HG03378 (cell line): ENCODE results near the gene PCP4L1.
A peak's percentile ranks its signal among the peaks of the same experiment; 100 is the strongest.
"Not testable (repeated sequence)": the region's sequence is repeated elsewhere in the genome, so short reads cannot be mapped to it uniquely, and the experiment has no call there.

ENCODE experiments used
- ATAC-seq: cut with Tn5 transposase; IDR thresholded peaks from one replicate; pipeline ENCODE4 v1.9.1; 2021; ENCODE audit warnings: mild to moderate bottlenecking, moderate library complexity; ENCODE audit not compliant: unreplicated experiment

PCP4L1 gene

DNA sequence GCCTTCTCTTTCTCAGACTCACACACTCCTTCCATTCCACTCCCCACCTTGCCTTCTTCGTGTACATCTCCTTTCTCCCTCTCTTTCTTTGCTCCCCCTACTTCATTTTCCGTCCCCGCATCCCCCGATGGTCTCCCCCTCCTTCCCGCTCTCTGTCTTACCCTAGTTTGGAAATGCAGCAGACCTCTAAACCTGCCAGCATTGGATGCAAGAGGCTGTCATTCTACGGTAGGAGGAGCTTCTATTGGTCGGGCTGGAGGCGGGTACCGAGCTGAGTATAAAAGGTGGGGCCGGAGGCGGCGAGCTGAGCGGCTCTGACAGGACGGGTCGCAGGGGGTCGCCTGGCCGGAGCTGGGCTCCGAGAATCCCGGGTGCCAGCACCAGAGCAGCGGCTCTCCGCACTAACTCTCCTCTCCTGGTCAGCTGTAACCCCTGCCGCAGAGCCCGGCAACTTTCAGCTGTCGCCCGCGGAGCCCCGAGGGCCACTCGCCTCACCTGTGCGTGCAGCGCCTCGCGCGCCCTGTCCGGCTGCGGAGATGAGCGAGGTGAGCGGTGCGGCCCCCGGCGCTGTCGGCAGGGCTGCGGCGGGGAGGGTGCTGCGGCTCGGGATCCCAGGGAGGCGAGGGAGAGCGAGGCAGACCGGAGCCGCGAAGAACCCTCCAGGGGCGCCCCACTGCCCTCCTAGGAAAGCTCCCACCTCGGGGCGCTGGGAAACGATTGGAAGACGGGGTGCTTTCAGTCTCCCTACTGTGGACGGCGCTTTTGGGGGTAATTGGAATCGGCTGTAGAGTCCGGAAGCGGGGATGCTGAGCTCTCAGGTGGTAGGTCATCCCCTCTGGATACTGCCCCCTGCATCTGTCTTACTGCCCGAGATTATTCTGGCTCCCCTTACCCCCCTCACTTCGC, at the start of gene PCP4L1:
Gene PCP4L1, plus strand, starts transcription at position 307 of the 906 bp plus-strand sequence. Its CDS starts 230 bp downstream, at position 537.
- no peak for ATAC-seq

- no peak for ATAC-seq
Measured at GRCh38 chr1:161209790-161210409, 48.6 kb upstream of the PCP4L1 start.

DNA sequence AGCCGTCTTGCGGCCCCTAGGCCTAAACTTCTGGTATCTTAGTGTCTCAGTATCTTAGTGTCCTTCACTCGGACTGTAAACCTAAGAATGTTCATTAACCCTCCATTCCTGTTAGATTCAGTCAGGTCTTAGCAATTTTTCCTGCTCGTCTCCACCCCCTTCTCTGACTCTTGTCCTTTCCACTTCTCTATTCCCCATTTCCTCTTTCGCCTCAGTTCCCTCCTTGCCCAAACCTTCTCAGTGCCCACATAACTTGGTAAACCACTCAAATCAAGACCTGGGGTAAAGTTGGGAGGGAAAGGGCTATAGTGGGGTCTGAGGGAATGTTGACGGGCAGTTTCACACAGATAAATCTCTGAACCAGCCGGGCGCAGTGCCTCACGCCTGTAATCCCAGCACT, 44.2 kb upstream of the PCP4L1 start:
- no peak for ATAC-seq

- ATAC-seq = no peak
Measured at GRCh38 chr1:161215076-161215475, 43.5 kb upstream of the PCP4L1 start, which contains the start of gene FCER1G. FCER1G (plus strand) TSS chr1:161215295; CDS start chr1:161215322, 27 bp downstream.

- ATAC-seq = peak; percentile 88
Measured at GRCh38 chr1:161216945-161217712, 41.4 kb upstream of the PCP4L1 start.

DNA sequence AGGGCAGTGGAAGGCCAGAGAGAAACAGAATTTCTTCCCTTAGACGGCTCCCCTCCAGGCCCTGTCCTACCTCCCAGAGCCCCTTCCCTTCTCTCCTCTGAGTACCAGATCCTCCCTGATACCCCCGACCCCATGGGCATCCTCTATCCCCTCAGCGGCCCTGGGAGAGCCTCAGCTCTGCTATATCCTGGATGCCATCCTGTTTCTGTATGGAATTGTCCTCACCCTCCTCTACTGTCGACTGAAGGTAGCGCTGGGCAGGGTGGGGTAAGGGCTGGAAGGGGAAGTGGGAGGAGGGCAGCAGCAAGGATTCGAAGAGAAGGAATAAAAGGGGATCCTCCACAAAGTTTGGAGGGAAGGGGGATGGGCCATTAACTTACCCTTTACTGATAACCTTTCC, 40.7 kb upstream of the PCP4L1 start:
- no peak for ATAC-seq

DNA sequence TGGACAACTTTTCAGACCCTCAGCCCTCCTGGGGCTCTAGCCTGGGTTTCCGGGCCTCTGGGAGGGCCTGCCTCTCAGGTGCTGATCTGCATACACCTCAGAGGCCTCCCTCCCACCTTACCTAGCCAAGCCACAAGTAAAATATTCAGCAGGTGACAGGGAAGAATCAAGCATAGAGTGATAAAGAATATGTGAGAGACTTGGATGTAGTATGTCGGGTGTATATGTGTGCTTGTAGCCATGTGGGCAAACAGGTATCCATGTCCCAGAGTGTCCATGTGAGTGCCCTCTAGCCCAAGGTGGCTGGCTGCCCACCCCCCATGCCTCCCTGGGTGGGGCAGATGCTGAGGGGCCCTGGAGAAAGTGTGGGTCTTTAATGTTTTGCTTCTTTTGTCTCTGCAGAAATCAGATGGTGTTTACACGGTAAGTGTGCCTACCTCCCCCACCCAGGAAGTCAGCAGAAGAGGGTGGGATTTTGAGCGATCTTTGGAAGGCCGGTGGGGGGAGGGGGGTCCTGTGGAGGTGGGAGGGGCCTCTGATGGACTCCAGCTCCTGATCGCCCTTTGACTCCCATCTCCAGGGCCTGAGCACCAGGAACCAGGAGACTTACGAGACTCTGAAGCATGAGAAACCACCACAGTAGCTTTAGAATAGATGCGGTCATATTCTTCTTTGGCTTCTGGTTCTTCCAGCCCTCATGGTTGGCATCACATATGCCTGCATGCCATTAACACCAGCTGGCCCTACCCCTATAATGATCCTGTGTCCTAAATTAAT, 40.1 kb upstream of the PCP4L1 start:
- ATAC-seq = no peak

- ATAC-seq = no peak
Measured at GRCh38 chr1:161219078-161219892, 39.3 kb upstream of the PCP4L1 start.

- ATAC-seq = no peak
Measured at GRCh38 chr1:161220002-161220401, 38.5 kb upstream of the PCP4L1 start.

DNA sequence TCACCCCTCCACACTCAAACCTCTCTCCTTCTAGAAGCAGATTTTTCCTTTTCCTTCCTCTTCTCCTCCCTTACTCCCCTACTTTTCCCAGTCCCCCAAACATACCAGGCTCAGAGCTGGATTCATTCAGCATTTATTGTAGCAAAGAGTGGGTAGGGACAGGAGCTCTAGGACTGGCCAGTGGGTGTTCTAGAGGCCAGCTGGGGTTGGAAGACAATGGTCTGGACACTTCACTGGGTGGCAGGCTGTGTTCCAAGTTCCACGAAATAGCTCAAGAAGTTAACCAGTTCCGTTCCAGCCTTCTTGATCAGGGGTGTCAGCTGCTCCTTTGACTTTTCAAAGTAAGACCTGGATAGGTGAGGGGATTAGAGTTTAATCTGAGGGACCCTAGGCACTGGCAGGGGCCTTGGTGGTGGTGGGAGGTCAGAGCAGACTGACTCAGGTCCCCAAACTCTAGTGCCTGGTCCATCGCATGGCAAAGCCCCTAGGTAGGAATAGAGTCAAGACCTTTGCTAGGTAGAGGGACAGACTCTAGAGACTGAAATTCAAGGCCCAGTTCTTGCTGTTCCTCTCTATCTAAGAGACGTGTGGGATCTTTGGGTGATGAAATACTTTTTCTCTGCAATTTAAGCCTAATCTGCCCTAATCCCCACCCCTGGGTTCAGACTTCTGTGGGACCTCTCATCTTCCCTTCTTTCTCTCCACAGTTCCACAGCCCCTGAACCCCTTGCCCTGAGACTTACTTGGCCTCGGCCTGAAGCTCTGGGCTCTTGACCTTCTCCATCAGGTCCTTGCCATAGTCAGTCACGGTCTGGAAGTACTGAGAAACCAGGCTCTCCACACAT, 36.1 kb upstream of the PCP4L1 start:
- no peak for ATAC-seq

DNA sequence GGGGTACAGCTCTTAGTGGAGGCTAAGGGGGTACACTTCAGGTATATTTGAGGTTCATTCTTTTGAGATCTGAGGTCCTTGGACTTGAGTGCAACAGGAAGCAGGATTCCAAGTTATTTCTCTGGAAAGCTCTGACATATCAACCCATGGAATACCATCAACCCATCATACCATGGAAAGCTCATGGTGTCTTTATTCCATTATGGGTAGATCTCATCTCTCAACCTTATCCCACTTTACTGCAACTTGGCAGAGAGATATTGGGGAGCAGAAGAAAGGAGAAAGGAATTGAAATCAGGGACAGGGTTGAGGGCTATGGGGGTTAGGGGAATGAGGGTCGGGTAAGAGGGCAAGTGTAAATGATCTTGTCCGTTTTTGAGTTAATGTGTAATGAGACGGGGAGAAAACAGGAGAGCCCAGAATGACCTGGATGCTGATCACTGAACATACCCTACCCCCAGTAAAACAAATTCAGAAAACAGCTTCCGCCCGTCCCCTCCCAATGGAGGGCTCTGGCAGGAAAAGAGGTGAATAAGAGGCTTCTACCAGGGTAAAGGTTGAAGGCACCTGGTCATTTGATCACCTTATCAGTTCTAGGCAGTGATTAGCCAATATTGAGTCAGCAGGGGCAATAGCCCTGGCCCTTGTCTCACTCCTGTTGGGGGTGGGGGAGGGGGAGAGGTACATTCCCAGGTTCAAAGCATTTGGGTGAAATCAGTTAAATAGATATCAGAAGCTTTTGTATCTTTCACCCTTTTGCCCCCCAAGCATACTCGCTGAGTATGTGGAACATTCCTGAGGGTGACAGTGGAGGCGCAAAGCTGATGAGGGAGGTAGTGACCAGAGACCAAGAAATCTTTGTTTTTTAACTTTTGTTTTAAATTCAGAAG, 34.5 kb upstream of the PCP4L1 start:
- no peak for ATAC-seq

DNA sequence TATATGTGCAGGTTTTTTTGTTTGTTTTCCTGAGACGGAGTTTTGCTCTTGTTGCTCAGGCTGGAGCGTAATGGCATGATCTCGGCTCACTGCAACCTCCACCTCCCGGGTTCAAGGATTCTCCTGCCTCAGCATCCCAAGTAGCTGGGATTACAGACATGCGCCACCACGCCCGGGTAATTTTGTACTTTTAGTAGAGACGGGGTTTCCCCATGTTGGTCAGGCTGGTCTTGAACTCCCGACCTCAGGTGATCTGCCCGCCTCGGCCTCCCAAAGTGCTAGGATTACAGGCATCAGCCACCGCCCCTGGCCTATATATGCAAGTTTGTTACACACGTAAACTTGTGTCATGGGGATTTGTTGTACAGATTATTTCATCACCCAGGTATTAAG, 33.9 kb upstream of the PCP4L1 start:
- ATAC-seq = not testable (repeated sequence)

DNA sequence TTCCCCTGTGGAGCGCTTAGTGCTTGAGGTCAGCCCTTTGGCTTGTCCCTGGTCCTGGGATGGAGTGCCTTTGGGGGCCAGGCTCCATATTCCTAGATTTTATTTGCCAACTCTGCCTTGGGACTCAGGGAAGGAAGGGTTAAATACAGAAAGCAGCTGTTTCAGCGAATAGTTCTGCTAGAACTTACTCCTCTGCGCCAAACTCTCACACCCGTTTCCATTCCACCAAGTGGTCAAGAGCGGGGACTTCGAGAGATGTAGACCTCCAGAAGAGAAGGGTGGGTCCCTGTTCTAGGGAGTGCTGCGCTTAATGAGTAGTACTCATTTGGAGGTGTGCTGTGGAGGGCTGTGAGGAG, 33.4 kb upstream of the PCP4L1 start:
- ATAC-seq = no peak

DNA sequence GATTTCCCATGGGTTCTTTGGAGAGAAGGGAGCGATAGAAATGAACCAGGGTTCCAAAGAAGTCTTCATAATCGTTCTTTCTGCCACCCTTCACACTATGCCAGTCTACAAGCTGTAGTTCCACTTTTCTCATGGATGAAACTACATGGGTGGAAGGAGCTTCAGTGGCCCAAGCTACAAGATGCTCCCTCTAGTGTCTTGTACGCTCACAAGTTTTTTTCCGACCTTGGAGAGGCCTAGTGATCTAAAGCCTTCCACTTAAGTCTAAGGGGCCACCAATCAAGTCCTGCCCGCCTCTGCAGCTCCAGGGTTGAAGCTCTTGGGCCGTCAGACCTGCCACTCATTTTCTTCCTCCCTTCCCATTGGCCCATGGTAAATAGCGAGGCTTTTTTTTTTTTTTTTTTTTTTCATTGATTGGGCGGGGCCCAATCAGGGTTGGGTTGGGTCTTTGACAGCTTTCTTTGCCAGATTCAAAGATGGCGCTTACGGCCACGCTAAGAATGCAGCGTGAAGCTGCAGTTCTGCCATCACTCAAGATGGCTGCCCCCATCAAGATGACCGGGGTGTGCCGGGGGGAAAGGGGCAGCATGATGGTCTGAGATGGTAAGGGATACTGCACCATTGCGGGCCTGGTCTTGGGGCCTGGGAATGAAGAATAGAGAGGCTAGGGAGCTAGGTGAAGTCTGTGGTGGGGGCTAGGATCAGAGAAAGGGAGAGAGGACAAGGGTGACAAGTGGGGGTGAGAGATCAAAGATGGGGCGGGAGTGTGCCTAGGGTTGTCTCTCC, 32.8 kb upstream of the PCP4L1 start, which contains the start of gene TOMM40L:
Gene TOMM40L, plus strand, starts transcription at position 527 of the 786 bp plus-strand sequence. CDS start 430 bp downstream, outside the sequence.
- ATAC-seq = peak; percentile 89

DNA sequence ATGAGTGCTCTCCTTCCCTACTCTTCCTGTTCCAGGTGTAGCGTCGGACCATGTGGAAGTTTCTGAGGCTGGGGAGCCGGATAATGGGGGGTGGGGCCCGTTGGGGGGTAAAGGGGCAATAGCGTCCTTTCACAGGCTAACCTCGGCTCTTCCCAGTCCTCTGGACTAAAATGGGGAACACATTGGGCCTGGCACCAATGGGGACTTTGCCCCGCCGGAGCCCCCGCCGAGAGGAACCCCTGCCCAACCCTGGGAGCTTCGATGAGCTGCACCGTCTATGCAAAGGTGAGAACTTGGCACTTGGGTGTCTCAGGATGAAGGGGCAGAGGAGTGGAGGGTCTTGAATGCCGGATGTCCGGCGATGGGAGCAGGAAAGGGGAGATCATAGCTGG, 32.2 kb upstream of the PCP4L1 start:
- no peak for ATAC-seq

DNA sequence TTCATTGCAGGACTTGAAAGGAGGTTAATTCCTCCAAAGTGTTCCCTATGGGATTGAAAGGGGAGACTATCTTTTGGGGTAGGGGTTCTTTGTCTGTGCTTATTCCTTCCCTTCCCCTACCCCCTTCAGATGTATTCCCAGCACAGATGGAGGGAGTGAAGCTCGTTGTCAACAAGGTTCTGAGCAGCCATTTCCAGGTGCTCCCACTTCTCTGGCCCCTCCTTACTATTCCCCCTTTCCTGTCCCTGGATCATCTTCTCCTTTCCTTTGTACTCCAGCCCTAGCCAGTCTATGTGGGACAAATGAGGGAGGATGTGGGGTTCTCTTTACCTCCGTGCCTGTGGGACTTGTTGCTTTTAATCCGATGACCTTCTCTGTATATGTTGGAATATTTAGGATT, 31.8 kb upstream of the PCP4L1 start:
- no peak for ATAC-seq
